HG03469 (cell line): ENCODE measurements around the gene RSRP1.
"Not testable (repeated sequence)": the region's sequence is repeated elsewhere in the genome, so short reads cannot be mapped to it uniquely, and the experiment has no call there.

Experiments
- ATAC-seq: cut with Tn5 transposase; IDR thresholded peaks from one replicate; pipeline ENCODE4 v1.9.1; 2021; ENCODE audit warnings: mild to moderate bottlenecking, moderate library complexity, moderate number of reproducible peaks; ENCODE audit not compliant: unreplicated experiment

Gene RSRP1

GRCh38 chr1:25257196-25257595 is 9.9 kb upstream of the RSRP1 start:
- no peak for ATAC-seq

DNA sequence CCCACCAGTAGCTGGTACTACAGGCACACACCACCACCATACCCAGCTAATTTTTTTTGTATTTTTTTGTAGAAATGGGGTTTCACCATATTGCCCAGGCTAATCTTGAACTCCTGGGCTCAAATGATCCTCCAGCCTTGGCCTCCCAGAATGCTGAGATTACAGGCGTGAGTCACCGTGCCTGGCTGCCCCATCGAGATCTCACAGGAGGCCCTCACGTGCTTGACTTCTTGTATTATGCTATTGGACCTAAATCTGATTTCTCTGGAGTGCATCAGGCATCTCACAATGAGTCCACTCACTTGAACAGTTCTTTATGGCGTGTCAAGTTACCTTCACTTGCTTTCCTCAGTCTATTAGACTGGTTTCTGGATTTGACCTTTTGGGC is 9.3 kb upstream of the RSRP1 start:
- no peak for ATAC-seq

DNA sequence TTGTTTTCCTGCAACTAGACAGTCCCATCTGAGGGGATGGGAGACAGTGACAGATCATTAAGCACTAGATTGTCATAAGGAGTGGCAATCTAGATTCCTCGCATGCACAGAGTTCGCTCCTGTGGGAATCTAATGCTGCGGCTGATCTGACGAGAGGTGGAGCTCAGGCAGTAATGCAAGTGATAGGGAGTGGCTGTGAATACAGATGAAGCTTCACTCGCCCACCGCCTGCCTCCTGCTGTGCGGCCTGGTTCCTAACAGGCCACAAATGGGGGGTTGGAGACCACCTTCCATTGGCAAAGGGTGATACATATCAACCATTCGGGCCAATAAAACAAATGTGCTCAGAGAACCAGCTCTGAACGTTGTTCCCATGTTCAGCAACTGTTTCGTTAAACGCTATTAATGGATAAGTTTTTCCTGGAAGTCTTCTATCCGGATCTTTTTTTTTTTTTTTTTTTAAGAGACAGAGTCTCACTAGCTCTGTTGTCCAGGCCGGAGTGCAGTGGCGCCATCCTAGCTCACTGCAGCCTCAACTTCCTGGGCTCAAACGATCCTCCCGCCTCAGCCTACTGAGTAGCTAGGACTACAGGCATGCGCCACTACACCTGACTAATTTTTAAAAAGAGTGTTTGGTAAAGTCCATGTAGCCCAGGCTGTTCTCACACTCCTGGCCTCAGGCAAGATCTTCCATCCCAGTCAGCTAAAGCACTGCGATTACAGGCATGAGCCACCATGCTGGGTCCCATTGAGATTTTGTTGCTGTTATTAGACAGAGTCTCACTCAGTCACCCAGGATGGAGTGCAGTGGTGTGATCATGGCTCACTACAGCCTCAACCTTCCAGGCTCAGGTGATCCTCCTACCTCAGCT is 8.7 kb upstream of the RSRP1 start:
- no peak for ATAC-seq

GRCh38 chr1:25253911-25254310 is 6.7 kb upstream of the RSRP1 start:
- no peak for ATAC-seq

DNA sequence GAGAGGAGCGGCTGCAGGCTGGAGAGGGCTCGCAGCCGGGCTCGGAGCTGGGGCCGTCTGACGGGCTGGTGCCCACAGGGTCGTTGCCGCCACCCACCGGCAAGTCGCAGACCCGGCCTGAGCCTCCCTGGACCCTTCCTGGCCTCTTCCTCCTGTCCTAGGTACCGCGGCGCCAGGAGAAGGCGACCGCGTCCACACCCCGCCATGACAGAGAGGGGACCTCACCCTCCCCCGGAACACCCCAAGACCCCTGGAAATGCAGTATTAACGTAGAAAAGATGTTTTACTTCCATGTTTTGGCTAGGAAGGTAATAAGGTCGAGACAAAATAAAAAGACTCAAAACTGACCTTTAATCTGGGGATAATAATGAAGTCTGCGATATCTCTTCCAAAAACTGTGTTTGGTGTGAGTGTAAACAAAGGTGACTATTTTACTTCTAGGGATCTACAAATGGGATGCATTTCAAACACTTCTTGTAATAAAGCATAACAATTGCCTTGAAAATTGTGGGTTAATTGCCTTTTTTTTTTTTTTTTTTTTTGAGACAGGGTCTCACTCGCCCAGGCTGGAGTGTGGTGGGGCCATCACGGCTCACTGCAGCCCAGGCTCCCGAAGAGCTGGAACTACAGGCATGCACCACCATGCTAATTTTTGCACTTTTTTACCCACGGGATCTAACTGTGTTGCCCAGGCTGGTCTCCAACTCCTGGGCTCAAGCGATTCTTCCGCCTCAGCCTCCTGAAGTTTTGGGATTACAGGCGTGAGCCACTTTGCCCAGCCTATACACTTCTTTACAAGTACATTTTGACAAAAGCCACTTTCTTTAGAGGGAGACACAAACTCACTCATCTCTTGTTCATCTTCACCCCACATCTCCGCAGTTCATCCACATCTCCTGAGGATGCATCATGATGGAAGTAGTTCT is 838 bp upstream of the RSRP1 start:
- ATAC-seq = peak; percentile 8

DNA sequence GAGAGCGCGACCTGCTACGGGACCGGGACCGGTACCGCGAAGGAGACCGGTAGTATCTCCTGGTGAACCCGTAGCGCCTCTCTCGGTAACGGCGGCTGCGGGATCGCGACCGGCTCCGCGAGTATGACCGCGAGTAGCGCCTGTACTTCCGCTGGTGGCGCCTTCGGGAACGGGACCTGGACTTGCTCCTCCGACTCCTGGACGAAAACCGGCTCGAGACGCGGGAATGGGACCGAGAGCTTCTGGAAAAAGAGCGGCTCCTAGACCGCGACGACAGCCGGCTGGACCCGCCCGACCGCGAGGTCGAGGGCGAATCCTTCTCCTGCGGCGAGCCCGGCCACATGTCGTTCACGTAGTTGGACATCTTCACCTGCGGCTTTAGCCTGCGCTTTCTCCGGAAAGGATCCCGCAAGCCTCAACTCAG is 642 bp downstream of the RSRP1 start:
- no peak for ATAC-seq

- ATAC-seq = no peak
Measured at GRCh38 chr1:25245809-25246599, 1.2 kb downstream of the RSRP1 start.

DNA sequence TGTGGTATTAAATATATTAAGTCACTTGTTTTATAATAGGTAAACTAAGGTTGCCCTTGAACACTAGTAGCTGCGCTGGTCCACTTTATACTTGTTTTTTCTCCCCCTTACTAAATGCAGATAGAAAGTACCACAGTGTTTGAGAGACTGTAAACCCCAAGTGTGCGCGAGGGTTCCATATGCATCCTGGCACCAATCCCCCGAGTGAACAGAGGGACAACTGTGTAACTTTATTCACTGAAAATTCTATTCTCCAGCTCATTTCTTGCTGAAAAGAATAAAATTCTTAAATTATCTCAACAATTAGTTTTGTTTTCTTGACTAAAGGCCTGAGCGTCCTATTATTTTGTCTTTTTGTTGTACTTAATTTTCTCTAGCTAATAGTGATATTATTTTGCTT is 1.9 kb downstream of the RSRP1 start:
- ATAC-seq = no peak

DNA sequence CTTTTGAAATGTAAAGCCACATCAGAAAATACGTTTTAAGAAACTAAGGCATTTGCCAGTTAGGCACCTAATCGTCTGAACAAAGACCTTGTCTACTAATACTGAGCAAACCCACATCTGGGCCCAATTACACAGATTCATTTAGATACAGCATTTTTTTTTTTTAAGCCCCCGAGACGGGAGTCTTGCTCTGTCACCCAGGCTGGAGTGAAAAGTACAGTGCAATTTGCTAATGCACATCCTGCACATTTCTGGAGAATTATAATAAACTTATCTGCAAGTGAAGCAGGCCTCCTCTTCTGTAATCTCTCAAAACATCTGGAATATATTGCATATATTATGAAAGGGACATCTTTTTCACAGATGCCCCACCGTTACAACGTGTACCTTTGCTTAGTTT is 3.3 kb downstream of the RSRP1 start:
- no peak for ATAC-seq

DNA sequence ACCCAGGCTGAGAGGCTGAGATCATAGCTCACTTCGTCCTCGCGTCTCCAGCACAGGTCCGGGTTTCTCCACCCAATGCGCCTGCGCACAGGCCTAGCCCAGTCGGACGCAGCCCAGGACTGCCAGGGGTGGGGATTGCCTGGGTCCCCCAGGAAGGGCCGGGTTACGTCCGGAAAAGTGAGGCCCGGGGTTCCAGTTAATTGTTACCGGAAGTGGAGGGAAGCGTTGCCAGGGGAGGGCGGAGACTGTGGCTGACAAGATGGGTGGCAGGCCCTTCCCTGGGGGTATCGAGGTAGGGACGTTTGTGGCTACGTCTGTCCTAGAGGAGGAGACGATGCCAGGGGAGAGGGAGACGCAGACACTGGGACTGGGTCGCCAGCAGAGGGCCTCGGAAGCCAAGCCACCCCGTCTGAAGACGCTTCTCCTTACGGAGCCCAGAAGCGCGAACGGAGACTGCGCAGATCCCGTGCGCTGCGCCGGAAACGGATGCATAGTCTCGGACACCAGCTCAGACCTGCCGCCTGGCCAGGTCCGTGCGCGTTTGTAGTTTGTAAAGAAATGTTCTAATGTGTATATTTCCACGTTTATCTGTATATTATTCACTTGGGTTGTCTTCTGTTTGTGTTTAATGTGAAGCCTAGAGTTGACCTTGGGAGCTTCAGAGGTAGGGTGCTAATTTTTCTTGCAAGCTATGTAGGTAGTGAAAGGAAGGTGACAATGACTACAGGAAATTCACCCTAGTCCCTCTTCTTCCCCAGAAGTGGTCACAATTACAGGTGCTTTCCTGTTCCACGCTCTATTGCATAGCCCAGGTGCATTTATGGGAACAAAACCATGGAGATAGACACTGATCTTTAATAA is 7.3 kb downstream of the RSRP1 start:
- ATAC-seq = peak; percentile 45

DNA sequence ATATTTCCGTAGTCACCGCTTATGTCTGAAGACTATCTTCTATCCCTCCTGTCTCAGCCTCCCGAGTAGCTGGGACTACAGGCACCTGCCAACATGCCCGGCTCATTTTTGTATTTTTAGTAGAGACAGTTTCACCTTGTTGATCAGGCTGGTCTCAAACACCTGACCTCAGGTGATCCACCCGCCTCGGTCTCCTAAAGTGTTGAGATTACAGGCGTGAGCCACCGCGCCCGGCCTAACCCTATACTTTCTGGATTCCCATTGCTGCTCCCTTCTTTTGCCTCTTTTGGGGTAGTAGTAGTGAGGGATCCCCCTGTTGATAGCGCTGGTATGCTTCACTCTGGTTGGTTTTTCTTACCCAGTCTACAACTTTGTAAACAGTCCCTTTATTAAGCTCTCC is 9.2 kb downstream of the RSRP1 start:
- ATAC-seq = no peak

- not testable (repeated sequence) for ATAC-seq
Measured at GRCh38 chr1:25236261-25236660, 11.0 kb downstream of the RSRP1 start.

DNA sequence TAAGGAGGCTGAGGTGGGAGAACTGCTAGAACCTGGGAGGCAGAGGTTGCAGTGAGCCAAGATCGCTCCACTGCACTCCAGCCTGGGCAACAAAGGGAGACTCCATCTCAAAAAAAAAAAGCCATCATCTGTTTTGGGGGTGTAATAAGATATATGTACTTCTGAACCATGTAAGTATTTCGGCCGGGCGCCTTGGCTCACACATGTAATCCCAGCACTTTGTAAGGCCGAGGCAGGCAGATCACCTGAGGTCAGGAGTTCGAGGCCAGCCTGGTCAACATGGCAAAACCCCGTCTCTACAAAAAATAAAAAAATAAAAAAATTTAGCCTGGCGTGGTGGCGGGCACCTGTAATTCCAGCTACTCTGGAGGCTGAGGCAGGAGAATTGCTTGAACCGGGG is 11.8 kb downstream of the RSRP1 start:
- not testable (repeated sequence) for ATAC-seq

- no peak for ATAC-seq
Measured at GRCh38 chr1:25232866-25233784, 14.1 kb downstream of the RSRP1 start.

DNA sequence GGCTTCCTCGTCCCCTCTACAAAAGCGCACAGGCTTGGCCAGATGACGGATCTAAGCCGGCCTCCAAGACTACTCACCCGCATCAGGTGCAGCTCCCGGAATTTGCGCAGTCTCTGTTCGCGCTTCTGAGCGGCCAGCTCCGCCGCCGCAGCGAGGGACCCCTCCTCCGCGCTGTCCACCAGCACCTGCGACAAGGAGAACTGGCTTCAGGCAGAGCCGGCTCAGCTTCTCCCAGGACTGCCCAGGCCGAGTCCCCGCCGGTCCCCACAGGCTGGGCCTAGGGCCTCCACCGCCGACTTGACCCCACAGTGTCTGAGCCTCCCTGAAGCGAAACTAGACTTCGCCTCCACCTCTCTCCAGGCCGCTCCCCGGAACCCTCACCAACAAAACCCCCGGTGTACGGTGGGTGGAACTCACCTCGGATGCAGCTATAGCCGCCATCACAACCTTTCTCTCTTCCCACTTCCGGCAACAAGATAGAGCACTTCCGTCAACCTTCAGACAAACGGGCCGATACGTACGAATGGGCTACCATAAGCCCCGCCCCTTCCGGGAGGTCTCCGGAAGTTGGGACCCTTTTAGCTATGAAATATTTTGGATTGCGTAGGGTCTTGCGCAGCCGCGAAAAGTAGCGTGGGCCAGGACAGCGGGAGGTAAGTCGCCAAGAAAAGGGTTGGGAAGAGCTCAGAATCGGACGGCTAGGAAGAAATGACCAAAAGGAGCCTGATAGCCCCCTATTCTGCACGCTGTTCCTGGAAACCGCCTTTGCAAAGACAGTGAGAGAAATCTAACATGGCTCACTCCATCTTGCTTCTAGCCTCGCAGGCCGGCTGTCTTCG is 15.0 kb downstream of the RSRP1 start, which contains the start of gene SYF2:
TSS of gene SYF2 (minus strand) at position 476 of the 839 bp plus-strand sequence. CDS start at position 441, 35 bp downstream.
- ATAC-seq = peak; percentile 59

- no peak for ATAC-seq
Measured at GRCh38 chr1:25223471-25223870, 23.8 kb downstream of the RSRP1 start.

DNA sequence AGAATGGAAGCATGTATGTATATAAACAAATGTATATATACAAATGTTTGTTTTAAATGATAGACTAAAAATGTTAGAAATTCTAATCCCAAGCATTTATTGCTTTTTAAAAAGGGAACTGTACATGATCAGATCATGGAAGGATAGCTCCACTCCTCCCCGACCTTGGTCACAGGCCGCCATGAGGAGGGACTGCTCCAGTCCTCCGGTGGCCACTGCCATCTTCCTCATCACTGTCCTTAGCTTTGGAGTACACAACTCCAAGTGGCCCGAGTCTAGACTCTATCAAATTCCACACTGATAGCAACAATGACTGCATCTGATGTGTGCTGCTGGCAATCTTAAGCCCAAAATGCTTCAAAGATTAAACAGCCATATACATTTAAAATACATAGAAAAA is 24.6 kb downstream of the RSRP1 start:
- no peak for ATAC-seq

GRCh38 chr1:25220666-25221065 is 26.6 kb downstream of the RSRP1 start:
- no peak for ATAC-seq
